Ishikawa (cell line): Measurements from ENCODE around the gene SCN9A.

Experiments
- CEBPB ChIP-seq: IDR thresholded peaks from 2 replicates; pipeline ENCODE4 v1.6.1; 2012
- CREB1 ChIP-seq: IDR thresholded peaks from 2 replicates; pipeline ENCODE4 v1.6.1; 2012; ENCODE audit warnings: low read depth
- EGR1 ChIP-seq: IDR thresholded peaks from 2 replicates; pipeline ENCODE4 v1.6.1; 2012
- EP300 ChIP-seq: IDR thresholded peaks from 2 replicates; pipeline ENCODE4 v1.6.1; 2012; ENCODE audit warnings: borderline replicate concordance
- FOXM1 ChIP-seq: IDR thresholded peaks from 2 replicates; pipeline ENCODE4 v1.6.1; 2012; ENCODE audit warnings: low read depth, borderline replicate concordance
- MAX ChIP-seq: IDR thresholded peaks from 2 replicates; pipeline ENCODE4 v1.6.1; 2012
- NFIC ChIP-seq: IDR thresholded peaks from 2 replicates; pipeline ENCODE4 v1.6.1; 2012
- TAF1 ChIP-seq: IDR thresholded peaks from 2 replicates; pipeline ENCODE4 v1.6.1; 2012; ENCODE audit warnings: low read depth, mild to moderate bottlenecking
- TEAD4 ChIP-seq: IDR thresholded peaks from 2 replicates; pipeline ENCODE4 v1.6.1; 2012
- USF1 ChIP-seq: IDR thresholded peaks from 2 replicates; pipeline ENCODE4 v1.6.1; 2012
- YY1 ChIP-seq: IDR thresholded peaks from 2 replicates; pipeline ENCODE4 v1.6.1; 2012; ENCODE audit warnings: low read depth

GRCh38 chr2:166361351-166362153 is 14.2 kb downstream of the SCN9A start:
- TF ChIP-seq EP300 (no peak), TEAD4 (no peak), CEBPB (no peak), TAF1 (no peak), FOXM1 (no peak), CREB1 (no peak), EGR1 (no peak), YY1 (no peak), NFIC (no peak), USF1 (no peak), MAX (no peak)
